Stimulated activated CD4-positive, alpha-beta T cell treated with anti-CD3 and anti-CD28 coated beads, TNF-alpha, amount 100 ng/mL, for 1 hour (primary cell): Measurements from ENCODE around the gene BMP6.

ENCODE experiments used
- DNase-seq, 3 donors: peaks; one replicate each; pipeline ENCODE4 v3.0.0-alpha.2; 2020; ENCODE audit warnings: low read depth in 3 of 3, low spot score in 1 of 3

Gene BMP6

GRCh38 chr6:7821426-7821825, 95.5 kb downstream of the BMP6 start:
- DNase-seq = no peak

- no peak for DNase-seq
Measured at GRCh38 chr6:7823552-7823951, 97.7 kb downstream of the BMP6 start.

- no peak for DNase-seq
Measured at GRCh38 chr6:7825986-7826385, 100.1 kb downstream of the BMP6 start.

- DNase-seq = no peak
Measured at GRCh38 chr6:7827142-7827541, 101.2 kb downstream of the BMP6 start.

- no peak for DNase-seq
Measured at GRCh38 chr6:7828124-7828523, 102.2 kb downstream of the BMP6 start.

- no peak for DNase-seq
Measured at GRCh38 chr6:7832904-7833750, 107.2 kb downstream of the BMP6 start.

GRCh38 chr6:7833751-7834070, 107.8 kb downstream of the BMP6 start:
- DNase-seq = no peak

- no peak for DNase-seq
Measured at GRCh38 chr6:7836371-7837026, 110.6 kb downstream of the BMP6 start.

- no peak for DNase-seq
Measured at GRCh38 chr6:7841781-7842468, 116.0 kb downstream of the BMP6 start.

GRCh38 chr6:7846966-7847818, 121.3 kb downstream of the BMP6 start:
- no peak for DNase-seq

- no peak for DNase-seq
Measured at GRCh38 chr6:7848229-7848628, 122.3 kb downstream of the BMP6 start.

GRCh38 chr6:7851780-7852179, 125.9 kb downstream of the BMP6 start:
- DNase-seq = no peak

- no peak for DNase-seq
Measured at GRCh38 chr6:7859591-7859990, 133.7 kb downstream of the BMP6 start.

- no peak for DNase-seq
Measured at GRCh38 chr6:7865781-7866180, 139.9 kb downstream of the BMP6 start.

- no peak for DNase-seq
Measured at GRCh38 chr6:7866526-7866925, 140.6 kb downstream of the BMP6 start.

- DNase-seq = no peak
Measured at GRCh38 chr6:7868926-7869325, 143.0 kb downstream of the BMP6 start.

GRCh38 chr6:7878401-7878964, 152.6 kb downstream of the BMP6 start:
- DNase-seq = no peak

- DNase-seq = no peak
Measured at GRCh38 chr6:7879043-7879442, 153.1 kb downstream of the BMP6 start.

GRCh38 chr6:7879579-7879978, 153.7 kb downstream of the BMP6 start:
- DNase-seq = no peak

GRCh38 chr6:7879980-7880717, 154.2 kb downstream of the BMP6 start:
- DNase-seq = no peak
